Measurements from ENCODE around the gene MMP28.

The MMP28 gene

DNA sequence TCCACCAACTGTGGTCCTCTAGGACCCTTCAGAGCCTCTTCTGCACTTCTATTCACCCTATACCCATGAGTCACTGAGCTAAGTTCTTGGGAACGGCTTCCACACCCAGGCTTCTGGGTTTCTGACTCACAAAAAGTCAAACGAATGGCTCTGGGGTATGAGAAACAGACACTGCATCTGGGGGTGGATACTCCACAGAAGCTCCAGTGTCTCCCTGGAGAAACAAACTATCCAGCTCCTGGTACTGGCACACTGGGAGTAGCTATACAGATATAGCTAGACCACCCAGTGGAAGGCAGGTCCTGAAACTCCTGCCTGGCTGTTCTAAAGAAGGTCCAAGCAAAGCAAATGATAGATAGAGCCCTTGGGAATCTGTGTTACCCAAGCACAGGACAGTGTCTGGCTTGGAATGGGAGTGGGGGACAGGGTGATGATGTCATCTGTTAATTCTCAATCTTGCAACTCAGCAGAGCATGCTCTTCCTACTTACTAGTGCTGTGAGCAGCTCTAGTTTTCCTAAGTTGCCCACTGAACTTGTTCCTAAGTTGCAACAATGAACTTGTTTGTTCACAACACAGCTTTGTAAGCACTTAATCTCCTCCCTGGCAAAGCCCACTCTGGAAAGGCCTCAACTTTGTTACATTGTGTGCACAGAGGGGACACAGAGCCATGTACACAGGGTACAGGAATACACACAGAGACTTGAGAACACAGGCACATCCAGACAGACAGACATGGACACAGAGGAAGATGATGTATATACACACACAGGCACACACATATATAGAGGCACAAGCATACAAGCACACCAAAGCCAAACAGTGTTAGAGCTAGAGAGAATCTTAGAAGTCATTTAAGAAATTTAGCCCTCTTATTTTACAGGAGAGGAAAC lies 6.7 kb downstream of the MMP28 start:
- TF ChIP-seq, protein P1, sequence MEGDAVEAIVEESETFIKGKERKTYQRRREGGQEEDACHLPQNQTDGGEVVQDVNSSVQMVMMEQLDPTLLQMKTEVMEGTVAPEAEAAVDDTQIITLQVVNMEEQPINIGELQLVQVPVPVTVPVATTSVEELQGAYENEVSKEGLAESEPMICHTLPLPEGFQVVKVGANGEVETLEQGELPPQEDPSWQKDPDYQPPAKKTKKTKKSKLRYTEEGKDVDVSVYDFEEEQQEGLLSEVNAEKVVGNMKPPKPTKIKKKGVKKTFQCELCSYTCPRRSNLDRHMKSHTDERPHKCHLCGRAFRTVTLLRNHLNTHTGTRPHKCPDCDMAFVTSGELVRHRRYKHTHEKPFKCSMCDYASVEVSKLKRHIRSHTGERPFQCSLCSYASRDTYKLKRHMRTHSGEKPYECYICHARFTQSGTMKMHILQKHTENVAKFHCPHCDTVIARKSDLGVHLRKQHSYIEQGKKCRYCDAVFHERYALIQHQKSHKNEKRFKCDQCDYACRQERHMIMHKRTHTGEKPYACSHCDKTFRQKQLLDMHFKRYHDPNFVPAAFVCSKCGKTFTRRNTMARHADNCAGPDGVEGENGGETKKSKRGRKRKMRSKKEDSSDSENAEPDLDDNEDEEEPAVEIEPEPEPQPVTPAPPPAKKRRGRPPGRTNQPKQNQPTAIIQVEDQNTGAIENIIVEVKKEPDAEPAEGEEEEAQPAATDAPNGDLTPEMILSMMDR (IDR thresholded peaks at IDR 0.05; ENCODE audit: low read depth, low read length): no peak
- DNase-seq (ENCODE audit: extremely low read depth, low read depth): no peak

DNA sequence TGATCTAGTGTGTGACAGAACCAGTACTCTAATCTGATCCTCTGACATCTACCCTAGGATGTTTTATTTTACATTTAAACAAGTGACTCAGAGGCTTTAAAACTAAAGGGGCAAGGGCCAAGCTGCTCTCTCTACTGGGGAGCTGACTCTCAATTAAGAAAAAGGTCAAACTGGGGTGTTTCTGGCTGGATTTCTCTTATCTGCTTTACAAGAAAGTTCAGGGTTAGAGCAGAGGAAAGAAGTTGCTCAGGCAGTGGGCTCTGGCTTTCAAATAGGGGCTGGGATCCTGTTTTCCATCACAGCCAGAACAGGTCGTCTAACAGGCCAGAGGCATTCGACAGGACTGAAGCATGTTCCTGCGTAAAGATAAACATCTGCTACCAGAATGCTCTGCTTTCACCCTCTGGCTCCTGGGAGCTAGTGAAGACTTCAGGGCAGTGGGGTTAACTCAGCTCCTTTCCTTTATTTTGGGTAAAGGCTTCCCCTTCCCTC lies 8.5 kb downstream of the MMP28 start:
- DNase-seq (ENCODE audit: extremely low read depth, low read depth): no peak

DNA sequence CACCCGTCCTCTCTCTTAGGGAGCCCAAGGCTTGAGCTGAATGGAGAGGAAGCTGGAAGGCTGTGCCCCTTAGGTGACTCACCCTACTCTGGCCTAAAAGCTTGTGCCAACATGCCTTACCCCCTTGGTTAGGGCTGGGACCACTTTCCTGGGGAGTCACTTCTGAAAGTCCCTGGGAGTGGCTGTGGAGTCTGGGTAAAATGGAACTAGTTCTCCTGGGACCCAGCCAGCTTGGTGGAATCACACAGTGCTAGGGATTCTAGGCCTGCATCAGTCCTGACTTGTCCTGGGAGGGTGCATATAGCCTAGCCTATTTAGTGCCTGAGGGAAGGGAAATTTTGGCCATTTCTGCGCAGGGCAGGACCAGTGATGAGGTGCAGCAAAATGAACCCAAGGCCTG lies 10.5 kb downstream of the MMP28 start:
- TF ChIP-seq, protein P1 (IDR thresholded peaks at IDR 0.05; ENCODE audit: low read depth, low read length): no peak
- no peak for DNase-seq (ENCODE audit: extremely low read depth, low read depth)

More for the DNA sequence above, 8.5 kb downstream of the MMP28 start:
- TF ChIP-seq, protein P1 (IDR thresholded peaks at IDR 0.05; ENCODE audit: low read depth, low read length): no peak

DNA sequence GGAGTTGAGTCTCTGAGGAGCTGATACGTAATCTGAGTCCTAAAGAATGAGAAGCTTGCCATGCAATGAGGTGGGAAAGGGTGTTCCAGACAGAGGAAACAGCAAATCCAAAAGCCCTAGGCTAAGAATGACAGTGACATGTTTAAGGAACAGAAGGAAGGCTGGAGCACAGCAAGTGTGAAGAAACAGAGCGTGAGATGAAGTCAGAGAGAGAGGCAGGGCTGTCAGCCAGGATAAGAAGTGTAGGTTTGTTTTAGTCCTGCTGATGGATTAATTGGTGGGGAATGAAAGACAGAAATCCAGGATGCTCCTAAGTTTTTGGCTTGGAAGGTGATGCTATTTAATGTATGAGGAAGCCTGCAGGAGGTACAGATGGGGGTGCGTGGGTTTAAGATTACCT lies 14.5 kb downstream of the MMP28 start:
- DNase-seq (ENCODE audit: extremely low read depth, low read depth): no peak
- TF ChIP-seq, protein P1 (IDR thresholded peaks at IDR 0.05; ENCODE audit: low read depth, low read length): no peak

DNA sequence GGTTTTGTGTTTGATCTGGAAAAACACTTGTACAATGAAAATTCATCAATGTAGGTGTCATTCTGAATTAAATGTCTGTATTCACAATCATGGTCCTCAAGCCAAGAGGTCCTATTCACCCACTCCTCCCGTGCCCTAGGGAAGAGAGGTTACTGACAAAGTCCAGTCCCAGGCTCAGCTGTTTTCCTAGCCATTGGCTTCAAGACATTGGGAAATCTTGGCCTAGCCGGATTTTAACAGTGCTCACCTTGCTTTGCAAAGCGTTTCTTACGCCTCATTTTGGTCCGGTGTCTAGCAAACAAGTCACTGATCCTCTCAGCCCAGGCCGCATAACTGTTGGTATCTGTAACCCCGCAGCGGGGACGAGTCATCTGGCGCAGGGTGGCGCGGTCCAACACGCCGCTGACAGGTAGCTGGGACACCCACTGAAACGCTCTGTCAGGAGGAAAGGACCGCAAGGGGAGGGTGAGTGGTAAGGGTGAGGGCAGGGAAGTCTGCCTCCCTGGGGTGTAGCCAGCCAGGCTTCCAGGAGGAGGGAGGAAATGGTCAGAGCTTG lies 16.7 kb downstream of the MMP28 start:
- TF ChIP-seq, protein P1 (IDR thresholded peaks at IDR 0.05; ENCODE audit: low read depth, low read length): no peak
- no peak for DNase-seq (ENCODE audit: extremely low read depth, low read depth)

DNA sequence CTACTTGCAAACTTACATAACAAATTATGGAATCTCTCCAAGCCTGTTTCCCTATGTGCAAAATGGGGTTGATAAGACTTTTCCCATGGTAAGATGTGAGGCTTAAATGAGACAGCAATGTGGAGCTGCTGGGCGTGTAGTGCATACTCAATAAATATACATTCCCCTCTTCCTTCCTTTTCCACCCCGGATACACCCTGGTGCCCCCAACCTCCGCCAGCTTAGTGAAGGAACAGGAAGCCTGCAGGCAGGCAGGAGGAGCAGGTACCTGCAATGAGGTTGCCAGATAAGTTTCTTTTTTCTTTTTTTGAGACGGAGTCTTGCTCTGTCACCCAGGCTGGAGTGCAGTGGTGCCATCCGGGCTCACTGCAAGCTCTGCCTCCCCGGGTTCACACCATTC lies 19.9 kb downstream of the MMP28 start:
- no peak for DNase-seq (ENCODE audit: extremely low read depth, low read depth)
- TF ChIP-seq, protein P1 (IDR thresholded peaks at IDR 0.05; ENCODE audit: low read depth, low read length): no peak

DNA sequence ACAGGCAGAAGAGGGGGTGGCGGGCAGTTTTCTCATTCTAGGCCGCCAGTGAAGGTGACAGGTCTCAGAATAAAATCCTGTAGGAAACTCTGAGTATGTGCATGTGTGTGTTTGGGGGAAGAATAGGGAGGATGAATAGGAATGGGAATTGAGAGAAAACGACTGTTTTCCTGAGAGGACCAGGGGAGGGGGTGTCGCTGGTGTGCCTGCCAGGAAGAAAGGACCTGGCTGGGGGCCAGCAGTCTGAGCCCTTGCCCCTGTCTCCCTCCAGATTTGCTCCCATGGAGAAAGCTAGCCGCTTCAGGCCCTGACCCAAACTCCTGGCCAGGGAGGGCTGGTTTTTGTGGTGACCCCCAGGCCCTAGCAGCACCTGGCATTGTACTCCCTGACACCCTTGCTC lies 20.4 kb downstream of the MMP28 start:
- no peak for DNase-seq (ENCODE audit: extremely low read depth, low read depth)
- TF ChIP-seq, protein P1 (IDR thresholded peaks at IDR 0.05; ENCODE audit: low read depth, low read length): no peak
